Measurements from ENCODE around the gene MAG. TPM values are rescaled to one million over a fixed set of nuclear protein-coding genes. Genes with fewer than 3 reads are reported as not detected.

Gene MAG
- total and polyA plus RNA-seq, 10 of the 15 experiments (the other 5 are each of a cell fraction or from before 2014, with no cell fraction given): 0.03 to 0.82 (median 0.17) TPM; not detected in 2

GRCh38 chr19:35337097-35337983 is 45.4 kb downstream of the MAG start:
- H3K4me2 ChIP-seq (ENCODE audit: control insufficient read depth, insufficient read depth): peak overlapping the region; percentile 57; the same call in 1 of the 2 replicates
- POLR2A ChIA-PET: interaction anchor here (0.6 to 1.3 kb wide), 3 partner anchors 9 to 92 kb away, joined by 3 read pairs; no protein-coding TSS in a partner anchor
- H3K36me3 ChIP-seq (ENCODE audit: control insufficient read depth in 2 of 2, insufficient read depth in 2 of 2, low read length in 1 of 2): peaks cover 28 to 30% of the 10 kb centered on the region in 2 experiments
- H2AFZ ChIP-seq (ENCODE audit: control insufficient read depth, low read depth, low read length): no peak overlapping the region
- no peaks in the 10 kb centered on the region for H3K27me3 ChIP-seq (replicated peaks in 1 of 2; ENCODE audit: control insufficient read depth in 2 of 2, insufficient read depth in 2 of 2, low read length in 1 of 2)
- SMC1A ChIA-PET (ENCODE audit: uncharacterized antibody, unreplicated experiment): interaction anchor here (0.7 to 8.1 kb wide), 2 partner anchors 17 to 63 kb away, joined by 3 to 122 read pairs; no protein-coding TSS in a partner anchor
- BruUV-seq (replicated peaks): no TSS peak
- in situ Hi-C loops (cut with MboI): loop anchor here (10.0 kb wide), 1 partner anchor 567 kb away; the partner anchor contains the start of genes HCST, NFKBID and TYROBP
- no peaks in the 10 kb centered on the region for H3K9me3 ChIP-seq (replicated peaks; ENCODE audit: control insufficient read depth, insufficient read depth, low read length)
- intact Hi-C loops (cut with micrococcal nuclease; ENCODE audit: unreplicated experiment): no loop called here
- RAD21 ChIA-PET (ENCODE audit: unreplicated experiment): interaction anchor here (1.0 to 5.1 kb wide), 4 partner anchors 9 to 30 kb away, joined by 3 to 45 read pairs (median 4); no protein-coding TSS in a partner anchor
- no peaks in the 10 kb centered on the region for H4K20me1 ChIP-seq (ENCODE audit: control insufficient read depth, insufficient read depth)
- H3K79me2 ChIP-seq (ENCODE audit: control insufficient read depth, insufficient read depth, low read length): peaks cover 41% of the 10 kb centered on the region
- H3K9ac ChIP-seq (ENCODE audit: control insufficient read depth, insufficient read depth, low read length): no peak overlapping the region
- no peak overlapping the region for H3K4me3 ChIP-seq
- FAIRE-seq: no peak
- H3K27ac ChIP-seq (ENCODE audit: control insufficient read depth, insufficient read depth): no peak overlapping the region
- DNase-seq (ENCODE audit: low read depth, low spot score): no peak
- CTCF ChIA-PET: no interaction called here
- WGBS (ENCODE audit: insufficient coverage, insufficient replicate concordance, low lambda C conversion rate, missing lambda C conversion rate): 82% methylated on average over 25 of the region's 25 CpGs
- no peak for ATAC-seq
- H3K4me1 ChIP-seq (ENCODE audit: control insufficient read depth, insufficient read depth, low read length): peaks cover 41% of the 10 kb centered on the region
- no peak for TF ChIP-seq IRF3 (IDR thresholded peaks at IDR 0.05)
- no peak for TF ChIP-seq BCLAF1 (IDR thresholded peaks at IDR 0.05)
- no peak for TF ChIP-seq ZZZ3 (IDR thresholded peaks at IDR 0.05; ENCODE audit: control insufficient read depth, insufficient read length, low read depth)
- TF ChIP-seq POLR2AphosphoS2 (IDR thresholded peaks at IDR 0.05; ENCODE audit: low read depth, low read length): peak; percentile 24; the same call in 1 of the 2 replicates
- no peak for TF ChIP-seq TCF7 (IDR thresholded peaks at IDR 0.05; ENCODE audit: borderline replicate concordance)
- no peak for TF ChIP-seq RELB (IDR thresholded peaks at IDR 0.05; ENCODE audit: low read depth)
- no peak for TF ChIP-seq FOXK2 (IDR thresholded peaks at IDR 0.05)
- peak; percentile 17; the same call in 1 of the 2 replicates for TF ChIP-seq POLR2A (IDR thresholded peaks at IDR 0.05; ENCODE audit: low read depth, low read length)
- no peak for TF ChIP-seq HDAC2 (IDR thresholded peaks at IDR 0.05)
- peak; percentile 46; the same call in 1 of the 2 replicates for TF ChIP-seq SPI1 (IDR thresholded peaks at IDR 0.05; ENCODE audit: borderline replicate concordance, insufficient read depth, low read depth, low read length)
- TF ChIP-seq NBN (IDR thresholded peaks at IDR 0.05): 0 out of 2 replicates have a peak, but pooled peaks have one; percentile 19
- no peak for TF ChIP-seq CHD4 (IDR thresholded peaks at IDR 0.05)
- TF ChIP-seq RUNX3 (IDR thresholded peaks at IDR 0.05; ENCODE audit: low read length): peak; percentile 19; the same call in 1 of the 2 replicates
- no peak for TF ChIP-seq RAD51 (IDR thresholded peaks at IDR 0.05)
- no peak for TF ChIP-seq POU2F2 (IDR thresholded peaks at IDR 0.05; ENCODE audit: borderline replicate concordance, low read depth, low read length)
- peak; percentile 30; the same call in 1 of the 2 replicates for TF ChIP-seq IKZF1 (conservative IDR thresholded peaks at IDR 0.05)
- 0 out of 2 replicates have a peak, but pooled peaks have one; percentile 46 for TF ChIP-seq SMAD5 (IDR thresholded peaks at IDR 0.05; ENCODE audit: low read depth)
- TF ChIP-seq RCOR1 (conservative IDR thresholded peaks at IDR 0.05; ENCODE audit: low read depth, low read length): no peak

Data from GM12878 (cell line).